GM12878 (cell line): Measurements from ENCODE around the gene CRYGN. TPM values are rescaled to one million over a fixed set of nuclear protein-coding genes. Genes with fewer than 3 reads are reported as not detected.

ENCODE experiments used
- ATAC-seq: fragments of 200-7000 bp; cut with Tn5 transposase; 3 replicates; pipeline ENCODE4 v1.9.1; 2020; ENCODE audit warnings: mild to moderate bottlenecking, moderate library complexity
- BruUV-seq: library from RNA; stranded (reverse); fragments of 400-500 nt; replicated peaks from 2 replicates; lab custom pipeline; 2021; lab: Mats Ljungman, UMichigan
- CTCF ChIA-PET: fragments of 300-600 bp; sonication (Branson Sonifier 250); formaldehyde crosslinking; extraction: SDS; loops from one replicate; lab custom pipeline; 2021; ENCODE audit warnings: inconsistent platforms; lab: Yijun Ruan, JAX
- POLR2A ChIA-PET: fragments of 350-600 bp; formaldehyde crosslinking; extraction: SDS; loops from one replicate; lab custom pipeline; 2021; ENCODE audit warnings: inconsistent platforms; lab: Charles Lee
- RAD21 ChIA-PET: fragments of 300-600 bp; sonication (Branson Sonifier 250); formaldehyde crosslinking; loops from one replicate; lab custom pipeline; 2023; ENCODE audit warnings: antibody characterized with exemption; ENCODE audit not compliant: unreplicated experiment; lab: Charles Lee
- SMC1A ChIA-PET: fragments of 300-600 bp; sonication (Branson Sonifier 250); formaldehyde crosslinking; loops from one replicate; lab custom pipeline; 2023; ENCODE audit not compliant: unreplicated experiment, uncharacterized antibody; lab: Charles Lee
- DNase-seq: peaks from one replicate; pipeline ENCODE4 v3.0.0-alpha.2; 2011; ENCODE audit warnings: low read depth, low spot score
- FAIRE-seq: peaks from 3 replicates; lab custom pipeline; 2011; peaks lifted over from hg19 to GRCh38; lab: Jason Lieb, UNC
- H2AFZ ChIP-seq: 2 replicates; pipeline ENCODE4 v1.6.0; 2011; ENCODE audit warnings: low read depth, low read length, control low read depth; ENCODE audit not compliant: control insufficient read depth
- H3K27ac ChIP-seq: 2 replicates; pipeline ENCODE4 v1.5.1; 2011; ENCODE audit warnings: control low read depth; ENCODE audit not compliant: control insufficient read depth, insufficient read depth
- H3K27me3 ChIP-seq, 2 experiments: replicated peaks in 1 of 2; 2 replicates each; pipeline versions ENCODE4 v1.6.0 to v1.6.1; 2011; ENCODE audit warnings: low read length in 1 of 2; ENCODE audit not compliant: control insufficient read depth in 2 of 2, insufficient read depth in 2 of 2
- H3K36me3 ChIP-seq, 2 experiments: 2 replicates each; pipeline ENCODE4 v1.5.1; 2011; ENCODE audit warnings: low read length in 1 of 2; ENCODE audit not compliant: control insufficient read depth in 2 of 2, insufficient read depth in 2 of 2
- H3K4me1 ChIP-seq: 2 replicates; pipeline ENCODE4 v1.6.1; 2011; ENCODE audit warnings: mild to moderate bottlenecking, low read length, moderate library complexity, mixed read lengths; ENCODE audit not compliant: control insufficient read depth, insufficient read depth
- H3K4me2 ChIP-seq: 2 replicates; pipeline ENCODE4 v1.6.0; 2011; ENCODE audit warnings: control low read depth; ENCODE audit not compliant: control insufficient read depth, insufficient read depth
- H3K4me3 ChIP-seq: fragments of 200-600 bp; sonication (generic); 2 replicates; pipeline ENCODE4 v1.5.1; 2016
- H3K79me2 ChIP-seq: 2 replicates; pipeline ENCODE4 v1.6.0; 2011; ENCODE audit warnings: low read length; ENCODE audit not compliant: control insufficient read depth, insufficient read depth
- H3K9ac ChIP-seq: 2 replicates; pipeline ENCODE4 v1.8.0; 2011; ENCODE audit warnings: low read length, control low read depth, mixed read lengths; ENCODE audit not compliant: control insufficient read depth, insufficient read depth
- H3K9me3 ChIP-seq: replicated peaks from 3 replicates; pipeline ENCODE4 v1.5.1; 2011; ENCODE audit warnings: mild to moderate bottlenecking, low read length; ENCODE audit not compliant: control insufficient read depth, insufficient read depth
- H4K20me1 ChIP-seq: 2 replicates; pipeline ENCODE4 v1.6.0; 2011; ENCODE audit not compliant: control insufficient read depth, insufficient read depth
- BHLHE40 ChIP-seq, 2 experiments: fragments of 450-650 bp in 1 of 2; IDR thresholded peaks; 2 replicates each; pipeline ENCODE4 v1.6.1; 2011 to 2017; ENCODE audit warnings: low read depth in 2 of 2, borderline replicate concordance in 1 of 2, improper control_type of control experiment in 1 of 2, low read length in 1 of 2, mild to moderate bottlenecking in 1 of 2
- CTCF ChIP-seq, 3 experiments: IDR thresholded peaks in 2 of 3; conservative IDR thresholded peaks in 1 of 3; 2 replicates each; pipeline ENCODE4 v1.5.1; 2011; ENCODE audit warnings: low read depth in 3 of 3, low read length in 3 of 3, mild to moderate bottlenecking in 3 of 3, control low read depth in 2 of 3, moderate library complexity in 2 of 3, inconsistent platforms in 1 of 3, mixed read lengths in 1 of 3; ENCODE audit not compliant: control insufficient read depth in 2 of 3, insufficient read depth in 1 of 3; ENCODE audit errors: extremely low read depth in 1 of 3
- MTA2 ChIP-seq: fragments of 450-650 bp; IDR thresholded peaks from 2 replicates; pipeline ENCODE4 v1.6.1; 2016; ENCODE audit warnings: low read depth, mild to moderate bottlenecking, moderate library complexity
- NFYB ChIP-seq: IDR thresholded peaks from 2 replicates; pipeline ENCODE4 v1.6.1; 2011; ENCODE audit warnings: low read depth, mild to moderate bottlenecking, low read length, improper control_type of control experiment, moderate library complexity; ENCODE audit not compliant: insufficient read depth
- PAX5 ChIP-seq: IDR thresholded peaks from 2 replicates; pipeline ENCODE4 v1.6.1; 2011; ENCODE audit warnings: low read depth, low read length, borderline replicate concordance
- PKNOX1 ChIP-seq: fragments of 450-650 bp; IDR thresholded peaks from 2 replicates; pipeline ENCODE4 v1.6.1; 2016; ENCODE audit warnings: mild to moderate bottlenecking
- RFX5 ChIP-seq: IDR thresholded peaks from 2 replicates; pipeline ENCODE4 v1.6.1; 2011; ENCODE audit warnings: low read depth, low read length, improper control_type of control experiment
- TCF3 ChIP-seq: IDR thresholded peaks from 2 replicates; pipeline ENCODE4 v1.6.1; 2012; ENCODE audit warnings: low read depth, mild to moderate bottlenecking, low read length, borderline replicate concordance; ENCODE audit not compliant: insufficient read depth
- WGBS: methylation state at CpG from one replicate; pipeline ENCODE4 v1.1.6; 2016; ENCODE audit warnings: low lambda C conversion rate; ENCODE audit not compliant: insufficient replicate concordance, insufficient coverage; ENCODE audit errors: missing lambda C conversion rate; 5-methylcytosine and 5-hydroxymethylcytosine counted together
- in situ Hi-C: fragments of 300-500 bp; cut with MboI; formaldehyde crosslinking; loops from 9 replicates; pipeline ENCODE4 v1.14.3; 2018; ENCODE audit warnings: mixed read lengths
- intact Hi-C: fragments of 100-400 bp; cut with micrococcal nuclease; formaldehyde crosslinking; loops from one replicate; pipeline ENCODE4 v1.14.2; 2022; ENCODE audit not compliant: unreplicated experiment
- polyA plus RNA-seq, 11 experiments: library from polyadenylated mRNA; depleted of rRNA in 4 of 11; unstranded in 6 of 11; stranded (reverse) in 5 of 11; fragments of >200 nt; fragmentation: Nextera tagmentation in 4 of 11; fragmentation: Illumina TruSeq in 1 of 11; extraction: Ambion mirVana in 4 of 11; extraction: Trizol in 1 of 11; gene quantifications; 1 replicate in 1 of 11; 2 replicates in 10 of 11; pipeline versions ENCODE4 v1.2.1 to v1.2.3, GENCODE V29; 2011 to 2016; ENCODE audit warnings: inconsistent platforms in 2 of 11, missing spikeins in 2 of 11, low read depth in 1 of 11
- total RNA-seq, 4 experiments: library from RNA; depleted of rRNA in 3 of 4; stranded (reverse); fragments of >200 nt in 3 of 4; fragmentation: Illumina TruSeq in 1 of 4; extraction: Trizol in 1 of 4; gene quantifications; 2 replicates each; pipeline versions ENCODE4 v1.2.1 to v1.2.3, GENCODE V29; 2013 to 2021

The CRYGN gene
- total and polyA plus RNA-seq, 10 of the 15 experiments (the other 5 are each of a cell fraction or from before 2014, with no cell fraction given) = not detected

DNA sequence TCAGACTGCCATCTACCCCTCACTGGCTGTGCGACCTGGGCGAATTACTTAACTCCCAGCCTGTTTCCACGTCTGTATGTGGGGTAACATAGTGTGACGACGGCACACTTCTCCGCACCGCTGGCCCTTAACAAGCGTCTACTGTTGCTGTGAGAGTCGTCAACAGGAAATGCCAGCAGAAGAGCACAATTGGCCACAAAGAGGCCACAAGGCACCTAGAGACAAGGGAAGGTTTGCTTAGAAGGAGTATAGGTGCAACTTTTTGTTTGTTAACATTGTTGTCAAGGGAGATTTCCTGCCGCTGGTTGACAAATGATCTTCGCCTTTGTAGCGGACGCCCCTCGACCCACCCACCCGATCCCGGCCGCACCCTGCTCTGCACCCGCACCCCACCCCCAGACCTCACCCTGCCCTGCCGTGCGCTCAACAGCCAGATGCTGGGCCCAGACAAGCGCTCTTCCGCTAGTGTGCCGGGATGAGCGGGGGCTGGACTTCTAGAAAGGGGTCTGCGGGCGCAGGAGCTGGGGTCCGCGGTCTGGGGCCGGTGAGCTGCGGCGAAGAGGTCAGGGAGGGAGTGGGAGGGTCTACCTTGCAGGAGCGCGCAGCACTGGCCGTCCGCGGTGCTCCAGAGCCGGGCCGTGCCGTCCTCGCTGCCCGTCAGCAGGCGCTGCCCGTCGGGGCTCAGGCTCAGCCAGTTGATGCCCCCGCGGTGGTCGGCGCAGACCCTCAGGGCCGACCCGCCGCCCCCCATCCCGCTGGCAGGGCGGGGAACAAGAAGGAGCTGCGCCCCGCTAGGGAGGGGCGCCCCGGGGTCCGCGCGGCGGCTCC, 30.9 kb downstream of the CRYGN start:
- Histone ChIP-seq H3K27me3 (peaks cover 12 to 15% of the 10 kb centered on the region in 2 experiments; a peak in 3 of 4 replicates), H3K9ac (no peak overlapping the region), H3K79me2 (no peaks in the 10 kb centered on the region), H3K27ac (no peak overlapping the region), H3K36me3 (no peaks in the 10 kb centered on the region), H3K9me3 (no peaks in the 10 kb centered on the region), H2AFZ (0 out of 2 replicates have a peak overlapping the region, but pooled peaks have one; percentile 7), H3K4me2 (peak overlapping the region; percentile 48; the same call in 1 of the 2 replicates), H3K4me3 (no peak overlapping the region), H3K4me1 (no peaks in the 10 kb centered on the region), H4K20me1 (no peaks in the 10 kb centered on the region)
- ATAC-seq (peak; percentile 88), DNase-seq (peak; percentile 23), FAIRE-seq (no peak)
- ChIA-PET POLR2A (no interaction called here), RAD21 (no interaction called here), CTCF (no interaction called here), SMC1A (no interaction called here)
- TF ChIP-seq NFYB (0 out of 2 replicates have a peak, but pooled peaks have one; percentile 27), MTA2 (0 out of 2 replicates have a peak, but pooled peaks have one; percentile 12), PAX5 (peak; percentile 83), BHLHE40 (IDR thresholded peaks at IDR 0.05; ENCODE audit: borderline replicate concordance in 1 of 2, low read depth in 2 of 2, low read length in 1 of 2) (peak; percentile 81 to 85), PKNOX1 (peak; percentile 55; the same call in 1 of the 2 replicates), TCF3 (no peak), CTCF (IDR thresholded peaks at IDR 0.05 in 2 of 3, conservative IDR thresholded peaks at IDR 0.05 in 1 of 3; ENCODE audit: control insufficient read depth in 2 of 3, extremely low read depth in 1 of 3, insufficient read depth in 1 of 3, low read depth in 3 of 3, low read length in 3 of 3) (peak in 2 of 3 experiments; percentile 7 to 29; a peak in 2 of 6 replicates), RFX5 (no peak)
- BruUV-seq = no TSS peak
- intact Hi-C loops (loop anchor here (2.0 kb wide), 1 partner anchor 40 kb away; no protein-coding TSS in a partner anchor), in situ Hi-C loops (no loop called here)
- 7% methylated on average over 29 of the region's 61 CpGs for WGBS
